Measurements from ENCODE around the gene PGF. TPM values are rescaled to one million over a fixed set of nuclear protein-coding genes. Genes with fewer than 3 reads are reported as not detected.

PGF gene
- total and polyA plus RNA-seq, 4 donors = 0.61 to 4.5 (median 1.8) TPM

GRCh38 chr14:74922752-74923401, 32.5 kb downstream of the PGF start, which contains the start of gene RPS6KL1:
Gene RPS6KL1, minus strand, starts transcription at chr14:74923260. Its CDS starts 1,719 bp downstream, at chr14:74921541.
- peak; percentile 81 for DNase-seq (ENCODE audit: low spot score)
- no peak for TF ChIP-seq ZBTB33 (IDR thresholded peaks at IDR 0.05)
- no peak for TF ChIP-seq SP1 (IDR thresholded peaks at IDR 0.05)
- no peak for TF ChIP-seq RAD21 (IDR thresholded peaks at IDR 0.05)
- TF ChIP-seq HNF4A (conservative IDR thresholded peaks at IDR 0.05) = no peak
- peaks cover 0 to 2% (median 0%) of the 10 kb centered on the region in 4 donors for H3K27me3 ChIP-seq (ENCODE audit: control insufficient read depth in 4 of 4, insufficient read depth in 4 of 4, low read length in 3 of 4)
- 7% methylated on average over 51 of the region's 51 CpGs for WGBS
- H3K9ac ChIP-seq (ENCODE audit: low read depth in 1 of 2, low read length in 2 of 2) = no peak within 1 kb of the TSS
- H3K9me3 ChIP-seq (ENCODE audit: control insufficient read depth in 4 of 4, low read length in 3 of 4) = no peaks in the 10 kb centered on the region
- H3K27ac ChIP-seq (ENCODE audit: low read depth in 1 of 2, low read length in 2 of 2) = no peak within 1 kb of the TSS
- H3K4me1 ChIP-seq (ENCODE audit: control insufficient read depth in 4 of 4, insufficient read depth in 4 of 4, low read length in 3 of 4) = peaks cover 0 to 11% (median 3%) of the 10 kb centered on the region in 4 donors
- peak within 1 kb of the TSS; percentile 63 to 77 (median 67) for H3K4me3 ChIP-seq (ENCODE audit: low read depth in 1 of 3, low read length in 3 of 3)
- no peaks in the 10 kb centered on the region for H3K36me3 ChIP-seq (ENCODE audit: control insufficient read depth in 4 of 4, insufficient read depth in 3 of 4, low read depth in 1 of 4, low read length in 3 of 4)

DNA sequence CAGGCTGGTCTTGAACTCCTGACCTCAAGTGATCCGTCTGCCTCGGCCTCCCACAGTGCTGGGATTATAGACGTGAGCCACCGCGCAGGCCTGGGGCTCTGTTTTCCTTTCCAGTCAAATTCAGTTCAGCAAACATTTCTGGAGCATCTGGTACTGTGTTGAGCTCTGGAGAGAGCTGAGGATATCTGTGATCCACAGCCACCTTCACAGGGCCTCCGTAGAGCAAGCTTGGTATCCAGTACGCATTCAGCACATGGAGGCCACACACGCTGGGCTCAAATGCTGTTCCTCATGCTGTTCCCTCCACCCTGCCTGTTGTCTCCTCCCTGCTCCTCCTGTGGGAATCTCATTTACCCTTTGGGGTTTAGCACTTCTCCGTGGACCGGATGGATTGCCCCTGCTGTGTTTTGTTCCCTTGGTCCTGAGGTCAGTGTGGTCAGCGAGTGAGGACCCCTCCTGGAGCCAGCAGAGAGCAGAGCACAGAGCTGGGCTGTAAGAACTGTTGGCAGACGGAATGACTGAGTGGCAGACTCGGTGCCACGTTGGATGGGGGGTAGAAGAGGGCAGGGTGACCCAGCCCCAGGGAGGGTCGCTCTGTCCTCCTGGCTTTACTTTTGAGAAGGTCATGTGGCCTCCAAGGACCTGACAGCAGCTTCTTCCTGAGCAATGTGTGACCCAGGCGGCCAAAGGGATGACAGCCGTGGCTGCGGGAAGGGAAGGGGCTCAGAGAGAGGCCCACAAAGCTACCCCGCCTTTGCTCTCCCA, 33.2 kb downstream of the PGF start:
- 83% methylated on average over 19 of the region's 19 CpGs for WGBS
- no peak for DNase-seq (ENCODE audit: low spot score)
- Histone ChIP-seq H3K9me3 (ENCODE audit: control insufficient read depth in 4 of 4, low read length in 3 of 4) (no peaks in the 10 kb centered on the region), H3K4me3 (ENCODE audit: low read depth in 1 of 3, low read length in 3 of 3) (peak overlapping the region in 2 of 3 donors; percentile 67 to 77), H3K36me3 (ENCODE audit: control insufficient read depth in 4 of 4, insufficient read depth in 3 of 4, low read depth in 1 of 4, low read length in 3 of 4) (no peaks in the 10 kb centered on the region), H3K27ac (ENCODE audit: low read depth in 1 of 2, low read length in 2 of 2) (no peak overlapping the region), H3K27me3 (ENCODE audit: control insufficient read depth in 4 of 4, insufficient read depth in 4 of 4, low read length in 3 of 4) (peaks cover 0 to 2% (median 0%) of the 10 kb centered on the region in 4 donors), H3K9ac (ENCODE audit: low read depth in 1 of 2, low read length in 2 of 2) (no peak overlapping the region), H3K4me1 (ENCODE audit: control insufficient read depth in 4 of 4, insufficient read depth in 4 of 4, low read length in 3 of 4) (peaks cover 0 to 13% (median 3%) of the 10 kb centered on the region in 4 donors)
- TF ChIP-seq NR2F2 (IDR thresholded peaks at IDR 0.05) = no peak
- TF ChIP-seq HNF4A (conservative IDR thresholded peaks at IDR 0.05) = no peak
- no peak for TF ChIP-seq ATF3 (IDR thresholded peaks at IDR 0.05)
- TF ChIP-seq ZBTB33 (IDR thresholded peaks at IDR 0.05) = no peak
- no peak for TF ChIP-seq HNF4G (IDR thresholded peaks at IDR 0.05)
- TF ChIP-seq CTCF (IDR thresholded peaks at IDR 0.05; ENCODE audit: low read depth, low read length, missing input control) = no peak
- TF ChIP-seq GABPA (IDR thresholded peaks at IDR 0.05 in 1 of 2, conservative IDR thresholded peaks at IDR 0.05 in 1 of 2) = no peak
- TF ChIP-seq, protein P1, sequence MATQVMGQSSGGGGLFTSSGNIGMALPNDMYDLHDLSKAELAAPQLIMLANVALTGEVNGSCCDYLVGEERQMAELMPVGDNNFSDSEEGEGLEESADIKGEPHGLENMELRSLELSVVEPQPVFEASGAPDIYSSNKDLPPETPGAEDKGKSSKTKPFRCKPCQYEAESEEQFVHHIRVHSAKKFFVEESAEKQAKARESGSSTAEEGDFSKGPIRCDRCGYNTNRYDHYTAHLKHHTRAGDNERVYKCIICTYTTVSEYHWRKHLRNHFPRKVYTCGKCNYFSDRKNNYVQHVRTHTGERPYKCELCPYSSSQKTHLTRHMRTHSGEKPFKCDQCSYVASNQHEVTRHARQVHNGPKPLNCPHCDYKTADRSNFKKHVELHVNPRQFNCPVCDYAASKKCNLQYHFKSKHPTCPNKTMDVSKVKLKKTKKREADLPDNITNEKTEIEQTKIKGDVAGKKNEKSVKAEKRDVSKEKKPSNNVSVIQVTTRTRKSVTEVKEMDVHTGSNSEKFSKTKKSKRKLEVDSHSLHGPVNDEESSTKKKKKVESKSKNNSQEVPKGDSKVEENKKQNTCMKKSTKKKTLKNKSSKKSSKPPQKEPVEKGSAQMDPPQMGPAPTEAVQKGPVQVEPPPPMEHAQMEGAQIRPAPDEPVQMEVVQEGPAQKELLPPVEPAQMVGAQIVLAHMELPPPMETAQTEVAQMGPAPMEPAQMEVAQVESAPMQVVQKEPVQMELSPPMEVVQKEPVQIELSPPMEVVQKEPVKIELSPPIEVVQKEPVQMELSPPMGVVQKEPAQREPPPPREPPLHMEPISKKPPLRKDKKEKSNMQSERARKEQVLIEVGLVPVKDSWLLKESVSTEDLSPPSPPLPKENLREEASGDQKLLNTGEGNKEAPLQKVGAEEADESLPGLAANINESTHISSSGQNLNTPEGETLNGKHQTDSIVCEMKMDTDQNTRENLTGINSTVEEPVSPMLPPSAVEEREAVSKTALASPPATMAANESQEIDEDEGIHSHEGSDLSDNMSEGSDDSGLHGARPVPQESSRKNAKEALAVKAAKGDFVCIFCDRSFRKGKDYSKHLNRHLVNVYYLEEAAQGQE (IDR thresholded peaks at IDR 0.05) = no peak
- TF ChIP-seq FOXA2 (IDR thresholded peaks at IDR 0.05) = no peak
- TF ChIP-seq, protein P2, sequence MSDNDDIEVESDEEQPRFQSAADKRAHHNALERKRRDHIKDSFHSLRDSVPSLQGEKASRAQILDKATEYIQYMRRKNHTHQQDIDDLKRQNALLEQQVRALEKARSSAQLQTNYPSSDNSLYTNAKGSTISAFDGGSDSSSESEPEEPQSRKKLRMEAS (IDR thresholded peaks at IDR 0.05) = no peak
- TF ChIP-seq RXRA (IDR thresholded peaks at IDR 0.05) = no peak
- TF ChIP-seq FOXA1 (IDR thresholded peaks at IDR 0.05) = no peak
- no peak for TF ChIP-seq SP1 (IDR thresholded peaks at IDR 0.05)
- no peak for TF ChIP-seq JUND (IDR thresholded peaks at IDR 0.05)

Measured in liver (tissue), 9 donors.